H9 (cell line): ENCODE measurements around the gene FOLR1. TPM values are rescaled to one million over a fixed set of nuclear protein-coding genes. Genes with fewer than 3 reads are reported as not detected.

Experiments
- DNase-seq: peaks from one replicate; pipeline ENCODE4 v3.0.0-alpha.2; 2017
- H2AFZ ChIP-seq: one replicate; pipeline ENCODE4 v1.6.1; 2013; ENCODE audit warnings: mild to moderate bottlenecking, low read length, control low read depth, moderate library complexity
- H2AK5ac ChIP-seq: 2 replicates; pipeline ENCODE4 v1.6.1; 2013; ENCODE audit warnings: low read length, control low read depth, mixed read lengths; ENCODE audit not compliant: insufficient read length
- H2BK120ac ChIP-seq: one replicate; pipeline ENCODE4 v1.6.1; 2013; ENCODE audit warnings: low read depth, mild to moderate bottlenecking, low read length, control low read depth, inconsistent platforms; ENCODE audit not compliant: poor library complexity, severe bottlenecking
- H2BK12ac ChIP-seq: 2 replicates; pipeline ENCODE4 v1.6.1; 2013; ENCODE audit warnings: low read length, control low read depth, mixed read lengths, low read depth; ENCODE audit not compliant: insufficient read length
- H2BK15ac ChIP-seq: 2 replicates; pipeline ENCODE4 v1.6.1; 2013; ENCODE audit warnings: low read depth, low read length, control low read depth
- H2BK20ac ChIP-seq: one replicate; pipeline ENCODE4 v1.6.1; 2013; ENCODE audit warnings: low read depth, mild to moderate bottlenecking, low read length, control low read depth, inconsistent platforms; ENCODE audit not compliant: poor library complexity, severe bottlenecking
- H2BK5ac ChIP-seq: 2 replicates; pipeline ENCODE4 v1.6.1; 2013; ENCODE audit warnings: low read length, control low read depth, mixed read lengths; ENCODE audit not compliant: insufficient read length
- H3K14ac ChIP-seq: 2 replicates; pipeline ENCODE4 v1.6.1; 2013; ENCODE audit warnings: low read length, control low read depth; ENCODE audit not compliant: insufficient read depth
- H3K18ac ChIP-seq: 2 replicates; pipeline ENCODE4 v1.6.1; 2013; ENCODE audit warnings: low read depth, mild to moderate bottlenecking, mixed read lengths, low read length, control low read depth; ENCODE audit not compliant: insufficient read length
- H3K23ac ChIP-seq: 2 replicates; pipeline ENCODE4 v1.6.1; 2013; ENCODE audit warnings: low read length, control low read depth, mixed read lengths, low read depth; ENCODE audit not compliant: insufficient read length
- H3K23me2 ChIP-seq: 2 replicates; pipeline ENCODE4 v1.6.1; 2013; ENCODE audit warnings: low read depth, mild to moderate bottlenecking, mixed read lengths, low read length, control low read depth; ENCODE audit not compliant: insufficient read length, poor library complexity, severe bottlenecking
- H3K27ac ChIP-seq: 2 replicates; pipeline ENCODE4 v1.5.1; 2013; ENCODE audit warnings: low read length, control low read depth, mixed read lengths, low read depth; ENCODE audit not compliant: insufficient read length
- H3K27me3 ChIP-seq: 2 replicates; pipeline ENCODE4 v1.6.1; 2013; ENCODE audit warnings: low read length, control low read depth, inconsistent platforms; ENCODE audit not compliant: insufficient read depth
- H3K4ac ChIP-seq: 2 replicates; pipeline ENCODE4 v1.6.1; 2013; ENCODE audit warnings: low read depth, mild to moderate bottlenecking, control low read depth, inconsistent platforms, low read length, moderate library complexity
- H3K4me1 ChIP-seq: 2 replicates; pipeline ENCODE4 v1.6.1; 2013; ENCODE audit warnings: low read length, control low read depth, inconsistent platforms; ENCODE audit not compliant: insufficient read depth
- H3K4me2 ChIP-seq: 2 replicates; pipeline ENCODE4 v1.6.1; 2013; ENCODE audit warnings: low read length, control low read depth, mixed read lengths; ENCODE audit not compliant: insufficient read length, insufficient read depth
- H3K56ac ChIP-seq: 2 replicates; pipeline ENCODE4 v1.6.1; 2013; ENCODE audit warnings: low read depth, mild to moderate bottlenecking, mixed read lengths, low read length, control low read depth; ENCODE audit not compliant: insufficient read length
- H3K79me1 ChIP-seq: 2 replicates; pipeline ENCODE4 v1.6.1; 2013; ENCODE audit warnings: low read depth, mild to moderate bottlenecking, moderate library complexity, low read length, control low read depth, inconsistent platforms; ENCODE audit not compliant: insufficient read depth, poor library complexity, severe bottlenecking
- H3K79me2 ChIP-seq: 2 replicates; pipeline ENCODE4 v1.6.1; 2013; ENCODE audit warnings: low read length, control low read depth, inconsistent platforms; ENCODE audit not compliant: insufficient read depth
- H3K9ac ChIP-seq: 2 replicates; pipeline ENCODE4 v1.6.1; 2013; ENCODE audit warnings: low read length, control low read depth, mixed read lengths; ENCODE audit not compliant: insufficient read length; ENCODE audit errors: extremely low read depth
- H3K9me3 ChIP-seq: one replicate; pipeline ENCODE4 v1.6.1; 2013; ENCODE audit warnings: low read depth, low read length, inconsistent platforms; ENCODE audit not compliant: control insufficient read depth
- H3T11ph ChIP-seq: one replicate; pipeline ENCODE4 v1.6.1; 2013; ENCODE audit warnings: mild to moderate bottlenecking, low read length, control low read depth, inconsistent platforms
- H4K20me1 ChIP-seq: one replicate; pipeline ENCODE4 v1.6.1; 2013; ENCODE audit not compliant: control insufficient read depth, insufficient read length, insufficient read depth
- H4K5ac ChIP-seq: 2 replicates; pipeline ENCODE4 v1.6.1; 2013; ENCODE audit warnings: low read depth, mild to moderate bottlenecking, mixed read lengths, low read length, control low read depth; ENCODE audit not compliant: insufficient read length
- H4K8ac ChIP-seq: replicated peaks from 2 replicates; pipeline ENCODE4 v1.6.1; 2013; ENCODE audit warnings: low read length, control low read depth, mixed read lengths, low read depth; ENCODE audit not compliant: insufficient read length
- H4K91ac ChIP-seq: 2 replicates; pipeline ENCODE4 v1.6.1; 2013; ENCODE audit warnings: low read depth, mild to moderate bottlenecking, moderate library complexity, mixed read lengths, low read length, control low read depth; ENCODE audit not compliant: insufficient read length
- H3K27ac Mint-ChIP-seq, 3 experiments: 2 replicates in 2 of 3; 3 replicates in 1 of 3; pipeline ENCODE4 v1.8.0; 2020 to 2021; ENCODE audit warnings: mixed read lengths in 3 of 3, mild to moderate bottlenecking in 1 of 3, moderate library complexity in 1 of 3
- H3K27me3 Mint-ChIP-seq: 2 replicates; pipeline ENCODE4 v1.8.0; 2021; ENCODE audit warnings: low read depth, mild to moderate bottlenecking, moderate library complexity, mixed read lengths
- H3K36me3 Mint-ChIP-seq, 3 experiments: 2 replicates in 2 of 3; 3 replicates in 1 of 3; pipeline ENCODE4 v1.8.0; 2020 to 2021; ENCODE audit warnings: low read depth in 3 of 3, mixed read lengths in 3 of 3; ENCODE audit not compliant: insufficient read depth in 1 of 3
- H3K4me1 Mint-ChIP-seq, 2 experiments: 2 replicates each; pipeline ENCODE4 v1.8.0; 2020; ENCODE audit warnings: mixed read lengths in 2 of 2
- H3K4me3 Mint-ChIP-seq, 2 experiments: 2 replicates in 1 of 2; 3 replicates in 1 of 2; pipeline ENCODE4 v1.8.0; 2020 to 2021; ENCODE audit warnings: mild to moderate bottlenecking in 2 of 2, mixed read lengths in 2 of 2, moderate library complexity in 1 of 2
- H3K9me3 Mint-ChIP-seq, 2 experiments: 2 replicates in 1 of 2; 3 replicates in 1 of 2; pipeline ENCODE4 v1.8.0; 2020; ENCODE audit warnings: mild to moderate bottlenecking in 2 of 2, mixed read lengths in 2 of 2, moderate library complexity in 1 of 2
- CTCF ChIP-seq: fragments of 200-600 bp; sonication (generic); conservative IDR thresholded peaks from 3 replicates; pipeline ENCODE4 v1.8.0; 2021; ENCODE audit warnings: antibody characterized with exemption, mild to moderate bottlenecking
- WGBS: extraction: QIAGEN DNeasy Blood & Tissue Kit; methylation state at CpG from one replicate; pipeline ENCODE4 v1.1.7; 2013; ENCODE audit warnings: missing lambda C conversion rate, low lambda C conversion rate, mixed read lengths; ENCODE audit not compliant: insufficient read length; ENCODE audit errors: extremely low coverage; 5-methylcytosine and 5-hydroxymethylcytosine counted together
- total RNA-seq: library from RNA; stranded (reverse); gene quantifications from 2 replicates; pipeline ENCODE4 v1.2.1, GENCODE V29; 2021

The FOLR1 gene
- total RNA-seq, 1 experiment from 2014 or later = 0.92 TPM

DNA sequence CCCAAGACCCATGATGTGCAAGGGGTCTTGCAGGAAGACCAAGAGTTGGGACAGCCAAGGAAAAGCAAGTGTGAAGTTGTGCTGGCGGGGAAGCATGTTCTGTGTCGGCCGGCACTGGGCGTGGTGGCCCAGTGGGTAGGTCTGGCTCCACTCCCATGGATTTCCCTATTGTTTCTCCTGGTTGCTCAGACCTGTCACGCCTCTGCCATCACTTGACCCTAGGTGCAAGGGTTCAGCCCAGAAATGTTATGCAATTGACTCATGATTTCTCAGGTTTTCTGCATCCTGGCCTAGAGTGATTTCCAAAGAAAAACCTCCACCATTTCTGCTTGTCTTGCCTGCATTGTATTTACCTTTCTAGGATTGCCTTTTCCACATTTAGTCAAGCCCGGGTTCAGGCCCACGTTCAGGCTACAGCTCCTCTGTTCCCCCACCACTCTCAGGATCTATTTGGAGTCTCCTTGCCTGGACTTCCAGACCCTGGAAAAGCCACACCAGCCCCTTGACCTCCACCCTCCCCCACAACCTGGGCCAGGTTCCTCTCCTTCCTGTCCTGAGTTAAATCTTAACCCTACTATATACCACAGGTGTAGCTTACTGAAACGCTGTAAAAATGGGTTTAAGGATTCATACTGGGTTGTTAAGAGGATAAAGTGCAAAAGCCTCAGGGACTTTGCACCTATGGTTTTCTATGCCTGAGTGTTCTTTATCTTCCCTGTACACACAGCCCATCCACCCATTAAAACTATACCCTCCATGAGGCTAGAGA lies 17.5 kb upstream of the FOLR1 start:
- Histone ChIP-seq H2BK120ac (no peak overlapping the region), H3K23me2 (no peaks in the 10 kb centered on the region), H2BK20ac (no peak overlapping the region), H3K9ac (no peak overlapping the region), H4K91ac (no peak overlapping the region), H3K14ac (no peak overlapping the region), H4K5ac (no peak overlapping the region), H3K56ac (no peak overlapping the region), H2AK5ac (no peak overlapping the region), H3K27ac (no peak overlapping the region), H3K4ac (no peak overlapping the region), H3K9me3 (no peaks in the 10 kb centered on the region), H3K18ac (no peak overlapping the region), H2BK12ac (no peak overlapping the region), H3K27me3 (no peaks in the 10 kb centered on the region), H3K79me2 (no peaks in the 10 kb centered on the region), H3K4me1 (no peaks in the 10 kb centered on the region), H3T11ph (no peak overlapping the region), H4K8ac (no peak overlapping the region), H2BK15ac (no peak overlapping the region), H4K20me1 (no peaks in the 10 kb centered on the region), H2BK5ac (no peak overlapping the region), H3K79me1 (no peaks in the 10 kb centered on the region), H3K23ac (no peak overlapping the region), H2AFZ (no peak overlapping the region), H3K4me2 (no peak overlapping the region)
- no peaks in the 10 kb centered on the region for H3K36me3 Mint-ChIP-seq
- no CpG with 5 or more reads among the region's 8 CpGs for WGBS
- no peaks in the 10 kb centered on the region; a peak in 1 of 5 replicates for H3K9me3 Mint-ChIP-seq
- H3K27me3 Mint-ChIP-seq = peaks cover 7% of the 10 kb centered on the region; the same call in 1 of the 2 replicates
- no peak for TF ChIP-seq CTCF
- no peak for DNase-seq
- H3K4me1 Mint-ChIP-seq = no peaks in the 10 kb centered on the region
- H3K27ac Mint-ChIP-seq = no peak overlapping the region
- no peak overlapping the region for H3K4me3 Mint-ChIP-seq
